ENCODE results near the gene CTNNA3. TPM values are rescaled to one million over a fixed set of nuclear protein-coding genes. Genes with fewer than 3 reads are reported as not detected.

Gene CTNNA3
- total and polyA plus RNA-seq, 2 donors (not counting 1 experiment from before 2014, with no cell fraction given) = not detected

GRCh38 chr10:66622050-66622449 lies 1073.9 kb downstream of the CTNNA3 start:
- no peak overlapping the region for H3K9ac ChIP-seq (ENCODE audit: insufficient read depth, low read length)
- H3K79me2 ChIP-seq (ENCODE audit: control insufficient read depth, insufficient read depth, low read length) = no peaks in the 10 kb centered on the region
- no peak for TF ChIP-seq EZH2 (IDR thresholded peaks at IDR 0.05; ENCODE audit: low read length, missing control alignments)
- no peak for TF ChIP-seq CTCF (conservative IDR thresholded peaks at IDR 0.05 in 1 of 2, IDR thresholded peaks at IDR 0.05 in 1 of 2; ENCODE audit: low read depth in 1 of 2, low read length in 2 of 2)
- no peak overlapping the region for H3K4me2 ChIP-seq (ENCODE audit: extremely low read depth, insufficient read depth, low read length)
- DNase-seq (ENCODE audit: low read depth in 2 of 2) = no peak
- H3K27ac ChIP-seq (ENCODE audit: insufficient read depth, low read length) = no peak overlapping the region
- no peaks in the 10 kb centered on the region for H3K27me3 ChIP-seq (ENCODE audit: control insufficient read depth, insufficient read depth, low read length)
- no peak overlapping the region for H3K4me3 ChIP-seq (replicated peaks in 1 of 4; ENCODE audit: control extremely low read depth in 1 of 4, insufficient read depth in 1 of 4, low read depth in 3 of 4, low read length in 4 of 4)
- no peaks in the 10 kb centered on the region for H4K20me1 ChIP-seq (ENCODE audit: control insufficient read depth, extremely low read depth, insufficient read depth, low read length)
- no peak overlapping the region for H2AFZ ChIP-seq (ENCODE audit: low read length)
- no peaks in the 10 kb centered on the region for H3K4me1 ChIP-seq (ENCODE audit: control insufficient read depth, extremely low read depth, insufficient read depth, low read length)
- no peaks in the 10 kb centered on the region for H3K36me3 ChIP-seq (ENCODE audit: control insufficient read depth, insufficient read depth, low read length)
- H3K9me3 ChIP-seq (ENCODE audit: control insufficient read depth, insufficient read depth, low read depth, low read length) = no peaks in the 10 kb centered on the region

- H3K27ac ChIP-seq (ENCODE audit: insufficient read depth, low read length) = no peak overlapping the region
- H3K36me3 ChIP-seq (ENCODE audit: control insufficient read depth, insufficient read depth, low read length) = no peaks in the 10 kb centered on the region
- no peaks in the 10 kb centered on the region for H3K27me3 ChIP-seq (ENCODE audit: control insufficient read depth, insufficient read depth, low read length)
- DNase-seq (ENCODE audit: low read depth in 2 of 2) = no peak
- no peak overlapping the region for H2AFZ ChIP-seq (ENCODE audit: low read length)
- H3K4me2 ChIP-seq (ENCODE audit: extremely low read depth, insufficient read depth, low read length) = no peak overlapping the region
- TF ChIP-seq EZH2 (IDR thresholded peaks at IDR 0.05; ENCODE audit: low read length, missing control alignments) (no peak), CTCF (conservative IDR thresholded peaks at IDR 0.05 in 1 of 2, IDR thresholded peaks at IDR 0.05 in 1 of 2; ENCODE audit: low read depth in 1 of 2, low read length in 2 of 2) (no peak)
- no peaks in the 10 kb centered on the region for H3K79me2 ChIP-seq (ENCODE audit: control insufficient read depth, insufficient read depth, low read length)
- no peaks in the 10 kb centered on the region for H4K20me1 ChIP-seq (ENCODE audit: control insufficient read depth, extremely low read depth, insufficient read depth, low read length)
- H3K4me1 ChIP-seq (ENCODE audit: control insufficient read depth, extremely low read depth, insufficient read depth, low read length) = no peaks in the 10 kb centered on the region
- H3K9me3 ChIP-seq (ENCODE audit: control insufficient read depth, insufficient read depth, low read depth, low read length) = no peaks in the 10 kb centered on the region
- H3K4me3 ChIP-seq (replicated peaks in 1 of 4; ENCODE audit: control extremely low read depth in 1 of 4, insufficient read depth in 1 of 4, low read depth in 3 of 4, low read length in 4 of 4) = no peak overlapping the region
- H3K9ac ChIP-seq (ENCODE audit: insufficient read depth, low read length) = no peak overlapping the region
Observed at GRCh38 chr10:66604195-66604594, 1091.8 kb downstream of the CTNNA3 start.

- H3K4me1 ChIP-seq (ENCODE audit: control insufficient read depth, extremely low read depth, insufficient read depth, low read length) = no peaks in the 10 kb centered on the region
- H3K9me3 ChIP-seq (ENCODE audit: control insufficient read depth, insufficient read depth, low read depth, low read length) = no peaks in the 10 kb centered on the region
- no peak for TF ChIP-seq EZH2 (IDR thresholded peaks at IDR 0.05; ENCODE audit: low read length, missing control alignments)
- no peak for TF ChIP-seq CTCF (conservative IDR thresholded peaks at IDR 0.05 in 1 of 2, IDR thresholded peaks at IDR 0.05 in 1 of 2; ENCODE audit: low read depth in 1 of 2, low read length in 2 of 2)
- H3K27ac ChIP-seq (ENCODE audit: insufficient read depth, low read length) = no peak overlapping the region
- no peaks in the 10 kb centered on the region for H3K79me2 ChIP-seq (ENCODE audit: control insufficient read depth, insufficient read depth, low read length)
- DNase-seq (ENCODE audit: low read depth in 2 of 2) = peak; percentile 30 to 66
- no peaks in the 10 kb centered on the region for H3K27me3 ChIP-seq (ENCODE audit: control insufficient read depth, insufficient read depth, low read length)
- no peaks in the 10 kb centered on the region for H4K20me1 ChIP-seq (ENCODE audit: control insufficient read depth, extremely low read depth, insufficient read depth, low read length)
- H3K4me2 ChIP-seq (ENCODE audit: extremely low read depth, insufficient read depth, low read length) = no peak overlapping the region
- no peaks in the 10 kb centered on the region for H3K36me3 ChIP-seq (ENCODE audit: control insufficient read depth, insufficient read depth, low read length)
- no peak overlapping the region for H3K4me3 ChIP-seq (replicated peaks in 1 of 4; ENCODE audit: control extremely low read depth in 1 of 4, insufficient read depth in 1 of 4, low read depth in 3 of 4, low read length in 4 of 4)
- no peak overlapping the region for H2AFZ ChIP-seq (ENCODE audit: low read length)
- no peak overlapping the region for H3K9ac ChIP-seq (ENCODE audit: insufficient read depth, low read length)
Observed at GRCh38 chr10:66591865-66592264, 1104.1 kb downstream of the CTNNA3 start.
